ENCODE results near the gene RAB35.

DNA sequence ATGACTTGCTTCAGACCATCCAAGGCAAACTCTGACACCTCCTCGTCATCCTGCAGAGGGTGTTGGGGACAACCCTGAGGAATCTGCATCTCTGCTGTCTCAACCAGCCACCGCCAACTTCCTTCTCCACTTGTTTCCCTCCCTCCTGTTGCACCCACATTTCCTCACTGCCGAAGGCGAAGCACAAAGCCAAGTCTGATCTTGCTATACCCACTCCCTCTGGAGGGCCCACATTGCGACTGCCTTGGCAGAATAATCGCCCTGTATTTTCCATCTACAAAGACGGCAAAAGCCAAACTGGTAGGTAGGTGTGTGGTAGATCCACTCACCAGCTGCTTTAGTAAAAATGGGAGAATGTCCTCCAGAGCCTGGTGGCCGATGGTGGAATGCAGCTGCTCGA is 21.8 kb upstream of the RAB35 start:
- TF ChIP-seq POLR2A (IDR thresholded peaks at IDR 0.05), result no peak
- TF ChIP-seq, protein P1, sequence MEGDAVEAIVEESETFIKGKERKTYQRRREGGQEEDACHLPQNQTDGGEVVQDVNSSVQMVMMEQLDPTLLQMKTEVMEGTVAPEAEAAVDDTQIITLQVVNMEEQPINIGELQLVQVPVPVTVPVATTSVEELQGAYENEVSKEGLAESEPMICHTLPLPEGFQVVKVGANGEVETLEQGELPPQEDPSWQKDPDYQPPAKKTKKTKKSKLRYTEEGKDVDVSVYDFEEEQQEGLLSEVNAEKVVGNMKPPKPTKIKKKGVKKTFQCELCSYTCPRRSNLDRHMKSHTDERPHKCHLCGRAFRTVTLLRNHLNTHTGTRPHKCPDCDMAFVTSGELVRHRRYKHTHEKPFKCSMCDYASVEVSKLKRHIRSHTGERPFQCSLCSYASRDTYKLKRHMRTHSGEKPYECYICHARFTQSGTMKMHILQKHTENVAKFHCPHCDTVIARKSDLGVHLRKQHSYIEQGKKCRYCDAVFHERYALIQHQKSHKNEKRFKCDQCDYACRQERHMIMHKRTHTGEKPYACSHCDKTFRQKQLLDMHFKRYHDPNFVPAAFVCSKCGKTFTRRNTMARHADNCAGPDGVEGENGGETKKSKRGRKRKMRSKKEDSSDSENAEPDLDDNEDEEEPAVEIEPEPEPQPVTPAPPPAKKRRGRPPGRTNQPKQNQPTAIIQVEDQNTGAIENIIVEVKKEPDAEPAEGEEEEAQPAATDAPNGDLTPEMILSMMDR (IDR thresholded peaks at IDR 0.05), result no peak
- TF ChIP-seq POLR2AphosphoS5 (IDR thresholded peaks at IDR 0.05), result no peak
- no peak for TF ChIP-seq EP300 (IDR thresholded peaks at IDR 0.05)

Measured in sigmoid colon (tissue), 4 donors.